HCT116 (cell line): ENCODE results near the gene ZFP36. TPM values are rescaled to one million over a fixed set of nuclear protein-coding genes. Genes with fewer than 3 reads are reported as not detected.

ENCODE experiments used
- ATAC-seq: fragments of 200-7000 bp; cut with Tn5 transposase; 2 replicates; pipeline ENCODE4 v1.9.1; 2020; ENCODE audit warnings: mild to moderate bottlenecking, moderate library complexity
- Bru-seq: library from RNA; stranded (reverse); fragments of 400-500 nt; gene quantifications from one replicate; lab custom pipeline; 2021; lab: Mats Ljungman, UMichigan
- BruChase-seq, 2 experiments: library from RNA; stranded (reverse); fragments of 400-500 nt; gene quantifications; one replicate each; lab custom pipeline; 2021; lab: Mats Ljungman, UMichigan
- BruUV-seq: library from RNA; stranded (reverse); fragments of 400-500 nt; replicated peaks from 2 replicates; lab custom pipeline; 2021; lab: Mats Ljungman, UMichigan
- CTCF ChIA-PET: fragments of 300-600 bp; sonication (Branson Sonifier 250); formaldehyde crosslinking; loops from one replicate; lab custom pipeline; 2021; ENCODE audit warnings: antibody characterized with exemption; lab: Charles Lee
- POLR2A ChIA-PET: fragments of 300-600, 350-600 bp; sonication (Branson Sonifier 250); formaldehyde crosslinking; loops from one replicate; lab custom pipeline; 2021; ENCODE audit warnings: antibody characterized with exemption; lab: Charles Lee
- RAD21 ChIA-PET, 2 experiments: fragments of 300-600 bp; sonication (Branson Sonifier 250); formaldehyde crosslinking; loops; one replicate each; lab custom pipeline; 2023; ENCODE audit warnings: low total read pairs in 2 of 2; ENCODE audit not compliant: uncharacterized antibody in 2 of 2, unreplicated experiment in 2 of 2, low non-redundant PET in 1 of 2; lab: Charles Lee
- DNase-seq: peaks from one replicate; pipeline ENCODE4 v3.0.0-alpha.2; 2010; ENCODE audit warnings: low read depth, low spot score
- H2AFZ ChIP-seq: fragments of 200-600 bp; shearing (Covaris generic), sonication (generic); 2 replicates; pipeline ENCODE4 v1.6.1; 2017; ENCODE audit warnings: low read depth, mixed run types, mixed read lengths, antibody characterized with exemption, low read length; ENCODE audit not compliant: poor library complexity, severe bottlenecking
- H3K27ac ChIP-seq: 2 replicates; pipeline ENCODE4 v1.5.1; 2012; ENCODE audit warnings: low read depth, low read length
- H3K27me3 ChIP-seq: fragments of 200-600 bp; sonication (generic); 2 replicates; pipeline ENCODE4 v1.6.1; 2016; ENCODE audit warnings: mixed run types, low read length, mixed read lengths; ENCODE audit not compliant: insufficient read depth
- H3K36me3 ChIP-seq, 2 experiments: fragments of 200-500 bp in 1 of 2; fragments of 200-600 bp in 1 of 2; sonication (Bioruptor generic) in 1 of 2; sonication (generic) in 1 of 2; 2 replicates each; pipeline versions ENCODE4 v1.5.1 to v1.6.1; 2014 to 2016; ENCODE audit warnings: low read length in 2 of 2, inconsistent platforms in 1 of 2, mixed read lengths in 1 of 2, mixed run types in 1 of 2; ENCODE audit not compliant: insufficient read depth in 2 of 2, control insufficient read depth in 1 of 2
- H3K4me1 ChIP-seq, 2 experiments: fragments of 200-600 bp in 1 of 2; sonication (generic) in 1 of 2; 2 replicates each; pipeline versions ENCODE4 v1.5.1 to v1.6.1; 2012 to 2017; ENCODE audit warnings: low read length in 2 of 2, inconsistent platforms in 1 of 2, mild to moderate bottlenecking in 1 of 2, mixed read lengths in 1 of 2, mixed run types in 1 of 2, moderate library complexity in 1 of 2; ENCODE audit not compliant: insufficient read depth in 2 of 2, control insufficient read depth in 1 of 2
- H3K4me2 ChIP-seq: fragments of 200-600 bp; sonication (generic); 2 replicates; pipeline ENCODE4 v1.6.1; 2017; ENCODE audit warnings: mixed run types, low read length, mixed read lengths
- H3K4me3 ChIP-seq, 2 experiments: fragments of 200-600 bp in 1 of 2; sonication (generic) in 1 of 2; replicated peaks in 1 of 2; 2 replicates each; pipeline ENCODE4 v1.5.1; 2011 to 2016; ENCODE audit warnings: low read length in 2 of 2, control low read depth in 1 of 2, low read depth in 1 of 2, mild to moderate bottlenecking in 1 of 2, mixed read lengths in 1 of 2, mixed run types in 1 of 2
- H3K79me2 ChIP-seq: fragments of 200-600 bp; sonication (generic); 2 replicates; pipeline ENCODE4 v1.6.1; 2017; ENCODE audit warnings: mild to moderate bottlenecking, mixed run types, low read length, moderate library complexity, mixed read lengths; ENCODE audit not compliant: insufficient read depth
- H3K9ac ChIP-seq: fragments of 200-600 bp; sonication (generic); 2 replicates; pipeline ENCODE4 v1.6.1; 2016; ENCODE audit warnings: low read length, mixed read lengths
- H3K9me2 ChIP-seq: fragments of 200-600 bp; sonication (generic), shearing (Covaris generic); 2 replicates; pipeline ENCODE4 v1.6.1; 2017; ENCODE audit warnings: mixed run types, mild to moderate bottlenecking, moderate library complexity; ENCODE audit not compliant: insufficient read depth
- H3K9me3 ChIP-seq, 2 experiments: fragments of 200-500 bp in 1 of 2; fragments of 200-600 bp in 1 of 2; sonication (Bioruptor generic) in 1 of 2; sonication (generic) in 1 of 2; 2 replicates each; pipeline ENCODE4 v1.6.1; 2014 to 2017; ENCODE audit warnings: low read length in 2 of 2, mixed read lengths in 2 of 2, inconsistent platforms in 1 of 2, low read depth in 1 of 2, mild to moderate bottlenecking in 1 of 2, mixed run types in 1 of 2, moderate library complexity in 1 of 2; ENCODE audit not compliant: control insufficient read depth in 1 of 2, insufficient read depth in 1 of 2
- H4K20me1 ChIP-seq: fragments of 200-600 bp; sonication (generic), shearing (Covaris generic); 2 replicates; pipeline ENCODE4 v1.6.1; 2017; ENCODE audit warnings: mixed run types, mild to moderate bottlenecking, moderate library complexity; ENCODE audit not compliant: insufficient read depth
- EGR1 ChIP-seq: IDR thresholded peaks from 2 replicates; pipeline ENCODE4 v1.6.1; 2012; ENCODE audit warnings: low read depth
- POLR2A ChIP-seq: IDR thresholded peaks from 2 replicates; pipeline ENCODE4 v1.7.0; 2011; ENCODE audit warnings: borderline replicate concordance; ENCODE audit not compliant: insufficient read depth, insufficient read length; ENCODE audit errors: extremely low read depth
- POLR2AphosphoS5 ChIP-seq: IDR thresholded peaks from 2 replicates; pipeline ENCODE4 v1.6.1; 2011; ENCODE audit warnings: mild to moderate bottlenecking, low read depth, low read length, moderate library complexity
- intact Hi-C: fragments of 100-400 bp; cut with micrococcal nuclease; formaldehyde crosslinking; loops from 2 replicates; pipeline ENCODE4 v1.10.0; 2022
- long read RNA-seq: library from polyadenylated mRNA; unstranded; transcript quantifications from one replicate; pipeline ENCODE4 v2.0.0, GENCODE V29; 2021; ENCODE audit not compliant: unreplicated experiment
- polyA plus RNA-seq: library from polyadenylated mRNA; unstranded; fragments of >200 nt; gene quantifications from 2 replicates; pipeline ENCODE4 v1.2.1, GENCODE V29; 2012; ENCODE audit warnings: missing spikeins
- total RNA-seq: library from RNA; stranded (reverse); gene quantifications from one replicate; pipeline ENCODE4 v1.2.1, GENCODE V29; 2021; ENCODE audit not compliant: unreplicated experiment
- TF ChIP-seq, protein P1 (sequence below), 3 experiments: fragments of 200-600 bp in 1 of 3; sonication (generic) in 1 of 3; IDR thresholded peaks in 2 of 3; conservative IDR thresholded peaks in 1 of 3; 2 replicates each; pipeline ENCODE4 v1.5.1; 2012 to 2017; ENCODE audit warnings: low read depth in 2 of 3, low read length in 2 of 3, antibody characterized with exemption in 1 of 3, borderline replicate concordance in 1 of 3, control low read depth in 1 of 3, mild to moderate bottlenecking in 1 of 3, mixed read lengths in 1 of 3, mixed run types in 1 of 3, moderate library complexity in 1 of 3; ENCODE audit not compliant: insufficient read depth in 1 of 3
- TF ChIP-seq, protein P2 (sequence below): IDR thresholded peaks from 2 replicates; pipeline ENCODE4 v1.6.1; 2011; ENCODE audit warnings: mild to moderate bottlenecking, low read length, moderate library complexity; ENCODE audit not compliant: insufficient replicate concordance; ENCODE audit errors: extremely low read depth

Gene ZFP36, protein sequence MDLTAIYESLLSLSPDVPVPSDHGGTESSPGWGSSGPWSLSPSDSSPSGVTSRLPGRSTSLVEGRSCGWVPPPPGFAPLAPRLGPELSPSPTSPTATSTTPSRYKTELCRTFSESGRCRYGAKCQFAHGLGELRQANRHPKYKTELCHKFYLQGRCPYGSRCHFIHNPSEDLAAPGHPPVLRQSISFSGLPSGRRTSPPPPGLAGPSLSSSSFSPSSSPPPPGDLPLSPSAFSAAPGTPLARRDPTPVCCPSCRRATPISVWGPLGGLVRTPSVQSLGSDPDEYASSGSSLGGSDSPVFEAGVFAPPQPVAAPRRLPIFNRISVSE
- 131 TPM for total RNA-seq
- polyA plus RNA-seq: 236 and 274 TPM in 2 replicates
- percentile 99 among the genes with signal in this experiment for Bru-seq, nascent RNA
- BruChase-seq, experiment 1, labeled RNA remaining after a 6-hour chase: percentile 95 among the genes with signal in this experiment
- percentile 95 among the genes with signal in this experiment for BruChase-seq, experiment 2, labeled RNA remaining after a 2-hour chase
- long read RNA-seq, transcript ZFP36-203 (2 exons, 1,786 nt): major isoform, 47 of 101 reads
- long read RNA-seq, partial matches to known transcripts: 0 of 101 reads
- long read RNA-seq, other reads (novel, unspliced or antisense): 54 of 101 reads

DNA sequence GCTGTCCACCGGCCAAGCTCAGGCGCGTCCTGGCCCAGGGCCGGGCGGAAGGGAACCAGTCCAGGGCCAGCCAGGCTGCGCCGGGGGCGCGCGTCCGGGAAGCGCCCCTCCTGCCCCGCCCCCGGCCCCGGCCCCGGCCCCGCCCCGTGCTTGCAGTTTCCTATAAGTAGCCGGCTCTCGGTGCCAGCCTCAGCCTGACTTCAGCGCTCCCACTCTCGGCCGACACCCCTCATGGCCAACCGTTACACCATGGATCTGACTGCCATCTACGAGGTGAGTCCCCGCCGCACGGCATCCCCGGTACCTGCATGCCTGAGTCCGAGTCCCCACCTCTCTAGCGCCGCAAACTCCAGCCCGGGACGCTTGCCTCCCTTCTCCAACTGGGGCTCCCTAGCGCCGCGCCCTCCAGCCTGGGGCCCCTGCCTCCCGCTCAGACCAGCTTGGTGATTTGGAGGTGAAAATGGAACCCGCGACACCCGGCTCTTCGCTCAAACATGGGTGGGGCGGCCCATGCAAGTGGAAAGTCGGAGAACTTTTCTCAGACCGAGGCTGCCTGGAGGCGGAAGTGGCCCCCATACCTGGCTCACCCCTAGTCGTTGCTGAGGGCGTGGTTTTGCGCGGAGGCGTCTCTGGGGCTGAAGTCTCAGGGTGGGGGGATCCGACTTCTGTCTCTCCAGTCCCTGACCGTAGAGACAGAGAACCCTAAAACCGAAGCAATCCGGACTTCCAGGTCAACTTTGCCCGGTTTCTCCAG, at the start of gene ZFP36:
ZFP36 (plus strand) TSS at position 192 of the 754 bp plus-strand sequence; CDS start at position 250, 58 bp downstream.
- no peak within 1 kb of the TSS for H2AFZ ChIP-seq
- peak within 1 kb of the TSS; percentile 100 for H3K27ac ChIP-seq
- H4K20me1 ChIP-seq: peaks cover 5% of the 10 kb centered on the region; the same call in 1 of the 2 replicates
- H3K27me3 ChIP-seq: no peaks in the 10 kb centered on the region
- no peaks in the 10 kb centered on the region for H3K9me2 ChIP-seq
- RAD21 ChIA-PET: interaction anchor here in 1 of 2 experiments (1.0 kb wide), 1 partner anchor 9 kb away, joined by 3 read pairs; no protein-coding TSS in a partner anchor
- TF ChIP-seq POLR2AphosphoS5: peak; percentile 96
- no peak for TF ChIP-seq EGR1
- TF ChIP-seq, protein P1, sequence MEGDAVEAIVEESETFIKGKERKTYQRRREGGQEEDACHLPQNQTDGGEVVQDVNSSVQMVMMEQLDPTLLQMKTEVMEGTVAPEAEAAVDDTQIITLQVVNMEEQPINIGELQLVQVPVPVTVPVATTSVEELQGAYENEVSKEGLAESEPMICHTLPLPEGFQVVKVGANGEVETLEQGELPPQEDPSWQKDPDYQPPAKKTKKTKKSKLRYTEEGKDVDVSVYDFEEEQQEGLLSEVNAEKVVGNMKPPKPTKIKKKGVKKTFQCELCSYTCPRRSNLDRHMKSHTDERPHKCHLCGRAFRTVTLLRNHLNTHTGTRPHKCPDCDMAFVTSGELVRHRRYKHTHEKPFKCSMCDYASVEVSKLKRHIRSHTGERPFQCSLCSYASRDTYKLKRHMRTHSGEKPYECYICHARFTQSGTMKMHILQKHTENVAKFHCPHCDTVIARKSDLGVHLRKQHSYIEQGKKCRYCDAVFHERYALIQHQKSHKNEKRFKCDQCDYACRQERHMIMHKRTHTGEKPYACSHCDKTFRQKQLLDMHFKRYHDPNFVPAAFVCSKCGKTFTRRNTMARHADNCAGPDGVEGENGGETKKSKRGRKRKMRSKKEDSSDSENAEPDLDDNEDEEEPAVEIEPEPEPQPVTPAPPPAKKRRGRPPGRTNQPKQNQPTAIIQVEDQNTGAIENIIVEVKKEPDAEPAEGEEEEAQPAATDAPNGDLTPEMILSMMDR (IDR thresholded peaks at IDR 0.05 in 2 of 3, conservative IDR thresholded peaks at IDR 0.05 in 1 of 3; ENCODE audit: borderline replicate concordance in 1 of 3, insufficient read depth in 1 of 3, low read depth in 2 of 3, low read length in 2 of 3): no peak
- peak; percentile 99 for TF ChIP-seq POLR2A
- TF ChIP-seq, protein P2, sequence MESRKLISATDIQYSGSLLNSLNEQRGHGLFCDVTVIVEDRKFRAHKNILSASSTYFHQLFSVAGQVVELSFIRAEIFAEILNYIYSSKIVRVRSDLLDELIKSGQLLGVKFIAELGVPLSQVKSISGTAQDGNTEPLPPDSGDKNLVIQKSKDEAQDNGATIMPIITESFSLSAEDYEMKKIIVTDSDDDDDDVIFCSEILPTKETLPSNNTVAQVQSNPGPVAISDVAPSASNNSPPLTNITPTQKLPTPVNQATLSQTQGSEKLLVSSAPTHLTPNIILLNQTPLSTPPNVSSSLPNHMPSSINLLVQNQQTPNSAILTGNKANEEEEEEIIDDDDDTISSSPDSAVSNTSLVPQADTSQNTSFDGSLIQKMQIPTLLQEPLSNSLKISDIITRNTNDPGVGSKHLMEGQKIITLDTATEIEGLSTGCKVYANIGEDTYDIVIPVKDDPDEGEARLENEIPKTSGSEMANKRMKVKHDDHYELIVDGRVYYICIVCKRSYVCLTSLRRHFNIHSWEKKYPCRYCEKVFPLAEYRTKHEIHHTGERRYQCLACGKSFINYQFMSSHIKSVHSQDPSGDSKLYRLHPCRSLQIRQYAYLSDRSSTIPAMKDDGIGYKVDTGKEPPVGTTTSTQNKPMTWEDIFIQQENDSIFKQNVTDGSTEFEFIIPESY: peak; percentile 83
- TF ChIP-seq, all 23 proteins: peak for 3
- peaks cover 38% of the 10 kb centered on the region for H3K79me2 ChIP-seq
- peaks cover 52 to 88% of the 10 kb centered on the region in 2 experiments for H3K4me1 ChIP-seq
- peak within 1 kb of the TSS; percentile 90 to 98 for H3K4me3 ChIP-seq
- intact Hi-C loops: no loop called here
- H3K4me2 ChIP-seq: peak within 1 kb of the TSS; percentile 92
- peak; percentile 68 for DNase-seq
- peak within 1 kb of the TSS; percentile 97 for H3K9ac ChIP-seq
- TSS peak; percentile 65 for BruUV-seq
- peaks cover 2 to 12% of the 10 kb centered on the region in 2 experiments; a peak in 1 of 4 replicates for H3K36me3 ChIP-seq
- peak; percentile 31 for ATAC-seq
- ChIA-PET CTCF (interaction anchor here (0.7 kb wide), 1 partner anchor 9 kb away, joined by 3 read pairs; no protein-coding TSS in a partner anchor), POLR2A (interaction anchor here (0.7 to 4.1 kb wide), 8 partner anchors 9 to 1203 kb away, joined by 3 to 57 read pairs (median 4); partner anchors contain the start of genes MED29, PAF1, RPS16 and SPINT2)
- no peaks in the 10 kb centered on the region for H3K9me3 ChIP-seq
